ENCODE measurements around the gene AP4E1.
"Not testable (repeated sequence)": the region's sequence is repeated elsewhere in the genome, so short reads cannot be mapped to it uniquely, and the experiment has no call there.

AP4E1 gene

DNA sequence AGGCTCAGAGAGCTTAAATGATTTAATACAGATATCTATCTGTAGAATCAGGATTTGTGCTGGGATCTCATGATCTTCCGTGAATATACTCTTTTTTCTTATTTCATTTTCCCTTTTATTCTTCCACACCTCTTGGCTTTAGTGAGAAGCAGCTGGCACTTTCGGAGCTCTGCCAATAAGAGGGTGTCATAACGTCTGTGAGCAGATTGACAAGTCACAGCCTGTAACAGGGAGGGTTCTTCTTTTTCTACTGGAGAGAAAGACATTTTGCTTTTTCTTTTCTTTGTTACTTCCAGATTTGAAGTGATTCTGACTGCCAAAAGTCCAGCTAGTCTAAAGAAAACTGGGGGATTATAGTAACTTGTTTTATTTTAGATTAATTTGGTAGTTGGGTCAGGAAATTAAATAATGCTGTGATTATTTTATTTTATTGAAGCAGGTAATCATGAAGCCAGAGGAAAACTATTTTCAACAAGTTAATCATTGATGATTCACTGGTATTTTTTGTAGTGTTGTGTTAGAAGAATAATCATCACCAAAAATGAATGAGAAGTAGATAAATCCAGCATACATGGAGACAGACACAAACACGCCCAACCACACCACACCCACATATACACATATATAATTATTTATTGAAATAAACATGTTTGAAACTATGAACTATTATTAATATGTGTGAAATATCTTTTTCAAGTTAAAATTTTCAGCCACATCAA is 116.4 kb downstream of the AP4E1 start:
- DNase-seq (ENCODE audit: low spot score): no peak

GRCh38 chr15:51025454-51025846 is 117.0 kb downstream of the AP4E1 start:
- no peak for DNase-seq (ENCODE audit: low spot score)

- no peak for DNase-seq (ENCODE audit: low spot score)
Observed at GRCh38 chr15:51030649-51031316, 122.3 kb downstream of the AP4E1 start.

GRCh38 chr15:51037474-51037873 is 129.0 kb downstream of the AP4E1 start:
- not testable (repeated sequence) for DNase-seq (ENCODE audit: low spot score)

DNA sequence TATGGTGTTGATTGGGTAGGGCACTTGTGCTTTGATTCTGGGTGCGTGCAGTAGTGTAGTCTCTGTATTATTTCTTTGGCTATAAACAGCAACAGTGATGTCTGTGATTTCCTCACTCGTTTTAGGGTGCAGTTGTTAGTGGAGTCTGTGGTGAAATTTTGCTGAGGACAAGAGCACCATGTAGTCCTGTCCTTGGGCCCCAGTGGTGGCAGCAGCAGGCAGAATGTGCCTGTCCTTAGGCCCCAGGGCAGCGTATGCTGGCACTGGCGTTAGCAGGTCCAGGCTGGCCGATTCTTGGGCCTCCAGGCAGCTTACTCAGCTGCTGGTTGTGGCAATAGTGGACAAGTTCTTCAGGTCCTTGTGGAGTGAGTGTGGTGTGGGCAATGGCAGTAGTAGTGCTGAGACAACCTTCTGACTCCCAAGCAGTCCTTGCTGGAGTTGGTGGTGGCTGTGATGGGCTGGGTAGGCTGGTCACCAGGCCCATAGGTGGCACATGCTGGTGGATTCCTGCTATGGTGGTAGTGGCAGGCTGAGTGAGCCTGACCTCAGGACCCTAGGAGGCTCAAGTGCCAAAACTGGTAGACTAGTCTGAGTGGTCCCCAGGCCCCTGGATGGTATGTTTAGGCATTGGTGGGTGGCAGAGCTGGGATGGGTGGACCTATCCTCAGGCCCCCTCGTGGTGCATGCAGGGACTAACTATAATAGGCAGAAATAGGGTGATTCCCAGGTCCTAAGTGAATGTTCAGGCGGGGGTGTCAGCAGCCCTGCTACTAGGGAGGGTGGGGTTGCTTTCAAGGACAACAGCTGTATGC is 129.9 kb downstream of the AP4E1 start:
- DNase-seq (ENCODE audit: low spot score): no peak

DNA sequence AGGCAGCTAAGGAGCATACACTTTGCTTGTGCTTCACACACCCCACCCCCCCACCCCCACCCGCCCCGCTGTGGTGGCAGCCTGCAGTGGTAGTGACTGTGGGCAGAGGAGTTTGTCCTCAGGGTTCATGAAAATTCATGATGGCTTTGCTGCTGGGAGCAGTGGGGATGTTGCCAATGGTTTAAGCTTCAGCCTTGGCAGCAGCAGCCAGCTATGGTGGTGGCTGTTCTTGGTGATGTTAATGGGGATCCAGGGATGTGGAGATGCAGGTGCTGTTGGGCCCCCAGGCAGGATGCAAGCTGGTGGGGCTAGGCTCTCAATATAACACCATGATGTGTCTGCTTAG is 130.5 kb downstream of the AP4E1 start:
- DNase-seq (ENCODE audit: low spot score): no peak

DNA sequence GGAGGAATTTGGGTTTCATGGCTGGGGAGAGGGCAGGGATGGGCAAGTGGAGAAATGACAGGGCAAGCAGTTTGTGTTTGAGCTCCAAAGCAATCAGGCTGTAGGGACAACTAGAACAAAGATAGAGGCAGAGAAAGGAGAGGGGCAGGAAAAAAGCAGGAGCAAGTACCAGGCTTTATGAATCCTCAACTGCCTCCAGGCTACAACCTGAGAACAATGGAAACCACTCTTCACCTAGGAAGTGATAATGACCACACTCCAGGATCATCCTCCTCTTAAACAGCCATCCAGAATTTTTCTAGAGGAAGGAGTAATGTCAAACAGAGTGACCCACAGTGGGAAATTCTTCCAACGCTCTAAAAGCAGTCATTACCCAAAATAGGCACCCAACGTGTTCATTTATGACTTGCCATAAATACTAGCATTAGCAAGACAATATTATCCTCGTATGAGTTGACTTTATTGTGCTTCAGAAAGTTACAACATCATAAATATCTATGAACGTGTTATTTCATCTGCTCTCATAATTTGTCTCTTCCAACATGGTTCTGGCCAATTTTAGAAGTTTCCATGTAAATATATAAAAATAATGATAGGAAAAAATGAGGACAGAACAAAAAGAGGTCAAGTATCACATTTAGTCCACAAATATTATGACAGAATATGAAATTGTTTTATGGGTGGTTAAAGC is 135.7 kb downstream of the AP4E1 start:
- no peak for DNase-seq (ENCODE audit: low spot score)

GRCh38 chr15:51046016-51046415 is 137.5 kb downstream of the AP4E1 start:
- DNase-seq (ENCODE audit: low spot score): no peak

DNA sequence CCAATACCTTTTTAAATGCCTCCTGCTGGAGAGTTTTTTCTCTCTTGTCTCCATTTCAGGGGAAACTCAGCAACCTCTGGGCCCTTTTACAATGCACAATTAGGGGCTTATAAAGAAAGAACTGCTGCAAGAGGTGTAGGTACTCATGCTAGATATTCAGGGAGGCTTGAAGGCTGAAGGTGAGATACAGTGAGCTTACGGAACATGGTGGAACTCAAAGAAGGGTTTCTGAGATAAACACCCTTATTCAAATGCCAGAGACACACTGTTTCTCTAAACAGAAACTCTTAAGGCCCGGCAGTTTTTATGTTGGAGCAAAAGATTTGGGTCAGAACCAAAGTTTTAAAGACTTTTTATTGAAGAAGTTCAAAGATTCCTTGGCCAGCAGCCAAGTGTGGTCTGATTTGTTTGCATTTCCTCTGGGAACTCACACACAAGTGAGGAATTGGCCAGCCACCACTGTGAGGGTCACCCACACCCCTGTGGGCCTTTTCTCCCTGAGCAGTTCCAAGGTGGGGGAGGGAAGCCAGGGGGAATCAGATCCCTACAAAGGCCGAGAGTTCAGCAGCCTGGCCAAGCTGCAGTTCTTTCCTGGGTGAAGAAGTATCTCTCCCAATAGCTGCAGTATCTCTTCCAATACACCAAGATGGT is 138.4 kb downstream of the AP4E1 start:
- no peak for DNase-seq (ENCODE audit: low spot score)

- DNase-seq (ENCODE audit: low spot score): no peak
Observed at GRCh38 chr15:51048308-51048707, 139.8 kb downstream of the AP4E1 start.

DNA sequence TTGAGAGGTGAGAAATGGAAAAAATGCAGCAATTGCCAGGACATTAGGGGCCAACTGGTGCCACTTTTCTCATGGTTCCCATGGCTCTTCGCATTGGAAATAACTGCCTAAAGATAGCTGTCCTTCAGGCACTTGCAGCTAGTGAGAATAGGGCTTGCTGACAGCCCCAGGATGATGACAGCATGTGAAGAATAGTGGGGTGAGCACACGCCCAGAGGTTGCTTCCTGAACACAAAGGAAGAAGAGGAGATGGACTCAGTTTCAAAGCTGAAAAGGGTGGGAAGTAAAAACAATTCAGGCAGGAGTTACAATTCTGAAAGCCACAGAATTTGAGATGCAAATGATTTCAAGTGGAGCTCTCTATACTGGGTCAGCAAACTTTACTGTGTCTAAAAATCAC is 140.6 kb downstream of the AP4E1 start:
- no peak for DNase-seq (ENCODE audit: low spot score)

GRCh38 chr15:51051776-51052175 is 143.3 kb downstream of the AP4E1 start:
- no peak for DNase-seq (ENCODE audit: low spot score)

- DNase-seq (ENCODE audit: low spot score): no peak
Observed at GRCh38 chr15:51053571-51053970, 145.1 kb downstream of the AP4E1 start.

- no peak for DNase-seq (ENCODE audit: low spot score)
Observed at GRCh38 chr15:51054535-51054934, 146.1 kb downstream of the AP4E1 start.

Measured in hematopoietic multipotent progenitor cell treated with erythropoietin and hydrocortisone succinate and interleukin-3 and kit ligand, for 15 days (in vitro differentiated cells).